NCI-H2029 treated with DMSO at 0.1 percent for 48 hours (cell line): ENCODE results near the gene ZNF71.

Experiments used
- DNase-seq: peaks from one replicate; lab custom pipeline; 2025; lab: John Stamatoyannopoulos, UW

Gene ZNF71

GRCh38 chr19:56594783-56595547 lies at the start of gene ZNF71:
ZNF71 (plus strand) TSS chr19:56595302; CDS start chr19:56601559, 6,257 bp downstream.
- DNase-seq, result peak; percentile 62

- DNase-seq, result no peak
Measured at GRCh38 chr19:56547535-56547934, 47.6 kb upstream of the ZNF71 start.

GRCh38 chr19:56554272-56554869 lies 40.7 kb upstream of the ZNF71 start:
- DNase-seq, result no peak

GRCh38 chr19:56562766-56563165 lies 32.3 kb upstream of the ZNF71 start:
- no peak for DNase-seq

GRCh38 chr19:56566904-56567273 lies 28.2 kb upstream of the ZNF71 start:
- DNase-seq, result no peak

- DNase-seq, result peak; percentile 37
Measured at GRCh38 chr19:56567274-56568120, 27.6 kb upstream of the ZNF71 start, which contains the start of gene ZNF470. ZNF470 (plus strand) TSS chr19:56567468; CDS start chr19:56570312, 2,844 bp downstream.

- DNase-seq, result no peak
Measured at GRCh38 chr19:56572589-56572988, 22.5 kb upstream of the ZNF71 start.

GRCh38 chr19:56573914-56574313 lies 21.2 kb upstream of the ZNF71 start:
- DNase-seq, result no peak

GRCh38 chr19:56577719-56578602 lies 17.1 kb upstream of the ZNF71 start:
- no peak for DNase-seq

- no peak for DNase-seq
Measured at GRCh38 chr19:56594446-56594782, 688 bp upstream of the ZNF71 start.

- no peak for DNase-seq
Measured at GRCh38 chr19:56595548-56595899, 422 bp downstream of the ZNF71 start.

- no peak for DNase-seq
Measured at GRCh38 chr19:56596676-56597075, 1.6 kb downstream of the ZNF71 start.

GRCh38 chr19:56597696-56598095 lies 2.6 kb downstream of the ZNF71 start:
- DNase-seq, result no peak

GRCh38 chr19:56601375-56601774 lies 6.3 kb downstream of the ZNF71 start:
- no peak for DNase-seq

- no peak for DNase-seq
Measured at GRCh38 chr19:56603829-56604228, 8.7 kb downstream of the ZNF71 start.

- no peak for DNase-seq
Measured at GRCh38 chr19:56608274-56608964, 13.3 kb downstream of the ZNF71 start.

GRCh38 chr19:56611288-56611687 lies 16.2 kb downstream of the ZNF71 start:
- no peak for DNase-seq

- DNase-seq, result no peak
Measured at GRCh38 chr19:56612737-56613136, 17.6 kb downstream of the ZNF71 start.

- no peak for DNase-seq
Measured at GRCh38 chr19:56613639-56614038, 18.5 kb downstream of the ZNF71 start.

GRCh38 chr19:56617531-56617930 lies 22.4 kb downstream of the ZNF71 start:
- DNase-seq, result no peak

- DNase-seq, result no peak
Measured at GRCh38 chr19:56619121-56619520, 24.0 kb downstream of the ZNF71 start.
